ENCODE data around the gene CWC22.

Gene CWC22

GRCh38 chr2:180017784-180018183 is 10.7 kb upstream of the CWC22 start:
- Histone ChIP-seq H4K91ac (ENCODE audit: low read length) (no peak overlapping the region), H3K9me3 (ENCODE audit: control insufficient read depth, low read length) (no peaks in the 10 kb centered on the region), H3K14ac (ENCODE audit: low read length in 2 of 2) (no peak overlapping the region), H3K23ac (ENCODE audit: low read length in 2 of 2) (no peak overlapping the region), H3K4me2 (ENCODE audit: low read length, poor library complexity, severe bottlenecking) (no peak overlapping the region), H3K4me3 (ENCODE audit: insufficient read depth in 1 of 2, low read depth in 1 of 2, low read length in 2 of 2) (no peak overlapping the region), H3K4ac (ENCODE audit: low read depth in 1 of 2, low read length in 2 of 2) (no peak overlapping the region), H3K18ac (ENCODE audit: low read depth in 1 of 2, low read length in 2 of 2) (no peak overlapping the region), H2BK12ac (ENCODE audit: low read length in 2 of 2) (no peak overlapping the region), H2AK5ac (ENCODE audit: low read length, severe bottlenecking) (no peak overlapping the region), H3K4me1 (ENCODE audit: control insufficient read depth, insufficient read depth, low read depth, low read length) (no peaks in the 10 kb centered on the region), H3K27me3 (ENCODE audit: control insufficient read depth in 1 of 2, insufficient read depth in 1 of 2, low read length in 2 of 2) (no peaks in the 10 kb centered on the region), H2BK5ac (ENCODE audit: low read depth, low read length, poor library complexity, severe bottlenecking) (no peak overlapping the region), H3K36me3 (ENCODE audit: control insufficient read depth in 1 of 2, insufficient read depth in 2 of 2, low read depth in 1 of 2, low read length in 2 of 2) (no peaks in the 10 kb centered on the region), H3K9ac (ENCODE audit: low read length) (peak overlapping the region; percentile 83), H2BK120ac (ENCODE audit: low read depth, low read length) (no peak overlapping the region), H3K27ac (ENCODE audit: low read length, poor library complexity, severe bottlenecking) (no peak overlapping the region), H2BK15ac (ENCODE audit: low read depth, poor library complexity, severe bottlenecking) (no peak overlapping the region), H3K79me1 (replicated peaks; ENCODE audit: low read length, poor library complexity, severe bottlenecking) (no peaks in the 10 kb centered on the region), H4K8ac (ENCODE audit: low read length) (no peak overlapping the region), H2AFZ (ENCODE audit: low read depth, low read length) (no peak overlapping the region)
- no peak for DNase-seq
- 89% methylated on average over 3 of the region's 4 CpGs for WGBS

DNA sequence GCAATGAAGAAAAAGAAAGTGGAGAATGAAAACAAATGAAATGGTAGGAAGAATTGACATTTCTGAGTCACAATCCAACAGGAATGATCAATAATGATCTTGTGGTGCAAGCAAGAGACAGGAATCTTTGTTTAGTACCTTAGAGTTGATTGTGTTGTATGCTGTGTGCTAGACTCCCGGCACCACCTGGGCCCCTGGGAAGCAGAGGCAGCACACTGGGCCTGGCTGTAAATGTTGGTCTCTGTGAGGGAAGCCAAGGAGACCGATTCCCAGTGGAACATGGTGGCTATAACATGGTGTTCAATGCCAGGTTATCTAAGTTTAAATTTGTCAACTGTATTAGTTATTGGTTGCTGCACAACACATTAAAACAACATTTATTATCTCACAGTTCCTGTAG is 9.8 kb upstream of the CWC22 start:
- H2BK15ac ChIP-seq (ENCODE audit: low read depth, poor library complexity, severe bottlenecking): no peak overlapping the region
- H3K4me2 ChIP-seq (ENCODE audit: low read length, poor library complexity, severe bottlenecking): no peak overlapping the region
- H2BK5ac ChIP-seq (ENCODE audit: low read depth, low read length, poor library complexity, severe bottlenecking): no peak overlapping the region
- H3K4me3 ChIP-seq (ENCODE audit: insufficient read depth in 1 of 2, low read depth in 1 of 2, low read length in 2 of 2): peak overlapping the region in 1 of 2 experiments; percentile 24
- peak overlapping the region; percentile 83 for H3K9ac ChIP-seq (ENCODE audit: low read length)
- no peak overlapping the region for H4K91ac ChIP-seq (ENCODE audit: low read length)
- H3K27me3 ChIP-seq (ENCODE audit: control insufficient read depth in 1 of 2, insufficient read depth in 1 of 2, low read length in 2 of 2): no peaks in the 10 kb centered on the region
- no peak overlapping the region for H3K23ac ChIP-seq (ENCODE audit: low read length in 2 of 2)
- no peak overlapping the region for H2AK5ac ChIP-seq (ENCODE audit: low read length, severe bottlenecking)
- H3K9me3 ChIP-seq (ENCODE audit: control insufficient read depth, low read length): no peaks in the 10 kb centered on the region
- no peak overlapping the region for H2BK12ac ChIP-seq (ENCODE audit: low read length in 2 of 2)
- no peaks in the 10 kb centered on the region for H3K36me3 ChIP-seq (ENCODE audit: control insufficient read depth in 1 of 2, insufficient read depth in 2 of 2, low read depth in 1 of 2, low read length in 2 of 2)
- no peaks in the 10 kb centered on the region for H3K4me1 ChIP-seq (ENCODE audit: control insufficient read depth, insufficient read depth, low read depth, low read length)
- H3K27ac ChIP-seq (ENCODE audit: low read length, poor library complexity, severe bottlenecking): no peak overlapping the region
- no peaks in the 10 kb centered on the region for H3K79me1 ChIP-seq (replicated peaks; ENCODE audit: low read length, poor library complexity, severe bottlenecking)
- H3K18ac ChIP-seq (ENCODE audit: low read depth in 1 of 2, low read length in 2 of 2): no peak overlapping the region
- 96% methylated on average over 1 of the region's 2 CpGs for WGBS
- H3K4ac ChIP-seq (ENCODE audit: low read depth in 1 of 2, low read length in 2 of 2): no peak overlapping the region
- H2AFZ ChIP-seq (ENCODE audit: low read depth, low read length): no peak overlapping the region
- no peak overlapping the region for H3K14ac ChIP-seq (ENCODE audit: low read length in 2 of 2)
- DNase-seq: no peak
- no peak overlapping the region for H4K8ac ChIP-seq (ENCODE audit: low read length)
- H2BK120ac ChIP-seq (ENCODE audit: low read depth, low read length): no peak overlapping the region

DNA sequence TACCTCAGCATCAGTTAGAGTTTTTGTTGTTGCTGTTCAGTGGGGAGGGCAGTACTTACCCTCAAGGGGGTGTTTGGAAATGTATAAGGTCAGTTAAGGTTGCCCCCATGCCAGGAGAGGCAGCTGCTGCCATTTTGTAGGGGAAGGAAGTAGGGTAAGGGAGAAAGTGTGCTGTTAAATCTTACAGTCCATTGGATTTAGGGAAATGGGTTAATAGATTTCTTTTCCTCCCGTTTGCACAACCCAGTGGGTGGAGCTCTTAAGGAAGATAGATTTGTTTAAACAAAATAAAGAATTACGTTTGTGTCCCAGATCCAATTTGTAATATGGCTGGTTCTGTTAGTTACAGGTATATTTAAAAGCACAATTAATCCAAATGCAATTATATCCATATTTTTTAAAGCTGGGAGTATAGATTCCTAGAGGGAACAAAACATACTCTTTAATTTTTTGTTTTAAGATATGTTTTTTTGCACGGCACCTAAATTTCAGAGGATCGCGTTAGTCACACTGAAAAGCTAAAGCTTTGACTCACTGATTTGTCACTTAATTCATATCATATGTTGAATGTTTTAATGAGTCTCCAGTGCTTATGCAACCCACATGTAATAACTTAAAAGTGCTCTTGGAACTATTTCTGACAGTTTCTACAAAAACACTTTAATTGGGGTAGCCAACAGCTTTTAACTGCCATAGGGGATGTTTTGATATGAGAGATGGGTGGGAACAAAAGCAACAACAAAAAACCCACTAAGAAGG is 9.0 kb upstream of the CWC22 start:
- no peak overlapping the region for H2BK5ac ChIP-seq (ENCODE audit: low read depth, low read length, poor library complexity, severe bottlenecking)
- no peaks in the 10 kb centered on the region for H3K79me1 ChIP-seq (replicated peaks; ENCODE audit: low read length, poor library complexity, severe bottlenecking)
- H2BK15ac ChIP-seq (ENCODE audit: low read depth, poor library complexity, severe bottlenecking): no peak overlapping the region
- no peak overlapping the region for H3K4ac ChIP-seq (ENCODE audit: low read depth in 1 of 2, low read length in 2 of 2)
- H3K9me3 ChIP-seq (ENCODE audit: control insufficient read depth, low read length): no peaks in the 10 kb centered on the region
- H3K36me3 ChIP-seq (ENCODE audit: control insufficient read depth in 1 of 2, insufficient read depth in 2 of 2, low read depth in 1 of 2, low read length in 2 of 2): no peaks in the 10 kb centered on the region
- H3K27me3 ChIP-seq (ENCODE audit: control insufficient read depth in 1 of 2, insufficient read depth in 1 of 2, low read length in 2 of 2): no peaks in the 10 kb centered on the region
- H2AK5ac ChIP-seq (ENCODE audit: low read length, severe bottlenecking): no peak overlapping the region
- no peak overlapping the region for H3K14ac ChIP-seq (ENCODE audit: low read length in 2 of 2)
- H3K4me3 ChIP-seq (ENCODE audit: insufficient read depth in 1 of 2, low read depth in 1 of 2, low read length in 2 of 2): peak overlapping the region in 1 of 2 experiments; percentile 25
- no peak overlapping the region for H4K91ac ChIP-seq (ENCODE audit: low read length)
- H2BK12ac ChIP-seq (ENCODE audit: low read length in 2 of 2): no peak overlapping the region
- no peak overlapping the region for H4K8ac ChIP-seq (ENCODE audit: low read length)
- no peak overlapping the region for H2BK120ac ChIP-seq (ENCODE audit: low read depth, low read length)
- no peak for DNase-seq
- WGBS: 83% methylated on average over 1 of the region's 5 CpGs
- H3K4me2 ChIP-seq (ENCODE audit: low read length, poor library complexity, severe bottlenecking): no peak overlapping the region
- no peak overlapping the region for H3K27ac ChIP-seq (ENCODE audit: low read length, poor library complexity, severe bottlenecking)
- H3K4me1 ChIP-seq (ENCODE audit: control insufficient read depth, insufficient read depth, low read depth, low read length): no peaks in the 10 kb centered on the region
- H3K9ac ChIP-seq (ENCODE audit: low read length): peak overlapping the region; percentile 83
- H2AFZ ChIP-seq (ENCODE audit: low read depth, low read length): no peak overlapping the region
- H3K23ac ChIP-seq (ENCODE audit: low read length in 2 of 2): no peak overlapping the region
- H3K18ac ChIP-seq (ENCODE audit: low read depth in 1 of 2, low read length in 2 of 2): no peak overlapping the region

- Histone ChIP-seq H3K4me3 (ENCODE audit: insufficient read depth in 1 of 2, low read depth in 1 of 2, low read length in 2 of 2) (no peak overlapping the region), H3K4me1 (ENCODE audit: control insufficient read depth, insufficient read depth, low read depth, low read length) (no peaks in the 10 kb centered on the region), H2BK12ac (ENCODE audit: low read length in 2 of 2) (no peak overlapping the region), H3K9me3 (ENCODE audit: control insufficient read depth, low read length) (no peaks in the 10 kb centered on the region), H3K9ac (ENCODE audit: low read length) (no peak overlapping the region), H2BK5ac (ENCODE audit: low read depth, low read length, poor library complexity, severe bottlenecking) (no peak overlapping the region), H3K27ac (ENCODE audit: low read length, poor library complexity, severe bottlenecking) (no peak overlapping the region), H3K23ac (ENCODE audit: low read length in 2 of 2) (no peak overlapping the region), H3K36me3 (ENCODE audit: control insufficient read depth in 1 of 2, insufficient read depth in 2 of 2, low read depth in 1 of 2, low read length in 2 of 2) (no peaks in the 10 kb centered on the region), H3K79me1 (replicated peaks; ENCODE audit: low read length, poor library complexity, severe bottlenecking) (no peaks in the 10 kb centered on the region), H3K18ac (ENCODE audit: low read depth in 1 of 2, low read length in 2 of 2) (no peak overlapping the region), H3K4ac (ENCODE audit: low read depth in 1 of 2, low read length in 2 of 2) (no peak overlapping the region), H3K27me3 (ENCODE audit: control insufficient read depth in 1 of 2, insufficient read depth in 1 of 2, low read length in 2 of 2) (no peaks in the 10 kb centered on the region), H3K4me2 (ENCODE audit: low read length, poor library complexity, severe bottlenecking) (no peak overlapping the region), H3K14ac (ENCODE audit: low read length in 2 of 2) (no peak overlapping the region), H4K8ac (ENCODE audit: low read length) (no peak overlapping the region), H4K91ac (ENCODE audit: low read length) (no peak overlapping the region), H2BK15ac (ENCODE audit: low read depth, poor library complexity, severe bottlenecking) (no peak overlapping the region), H2AFZ (ENCODE audit: low read depth, low read length) (no peak overlapping the region), H2AK5ac (ENCODE audit: low read length, severe bottlenecking) (no peak overlapping the region), H2BK120ac (ENCODE audit: low read depth, low read length) (no peak overlapping the region)
- 80% methylated on average over 4 of the region's 4 CpGs for WGBS
- DNase-seq: peak; percentile 36
Measured at GRCh38 chr2:180012523-180012922, 5.4 kb upstream of the CWC22 start.

All from mesenchymal stem cell (in vitro differentiated cells and primary cell).